OCI-LY3 (cell line): ENCODE results near the gene KRTAP9-6.
"Not testable (repeated sequence)": the region's sequence is repeated elsewhere in the genome, so short reads cannot be mapped to it uniquely, and the experiment has no call there.

Experiments used
- H2AFZ ChIP-seq: fragments of 200-600, 300-600 bp; shearing (Covaris generic); 2 replicates; pipeline ENCODE4 v1.6.0; 2014; ENCODE audit warnings: antibody characterized with exemption, low read depth, low read length
- H3K27ac ChIP-seq: fragments of 200-600, 300-600 bp; sonication (generic); 2 replicates; pipeline ENCODE4 v1.5.1; 2014; ENCODE audit warnings: mild to moderate bottlenecking, low read length, moderate library complexity, mixed read lengths
- H3K27me3 ChIP-seq: fragments of 200-600, 300-600 bp; sonication (generic); 2 replicates; pipeline ENCODE4 v1.6.1; 2014; ENCODE audit warnings: low read depth, low read length, mixed read lengths
- H3K36me3 ChIP-seq: fragments of 200-600, 300-600 bp; sonication (generic); replicated peaks from 2 replicates; pipeline ENCODE3; 2014; ENCODE audit warnings: low read depth, low read length, mixed read lengths
- H3K4me1 ChIP-seq: fragments of 300-600, 200-600 bp; sonication (generic); 2 replicates; pipeline ENCODE4 v1.6.1; 2014; ENCODE audit warnings: low read length, mixed read lengths
- H3K4me2 ChIP-seq: fragments of 200-600, 300-600 bp; sonication (generic); 2 replicates; pipeline ENCODE4 v1.6.1; 2014; ENCODE audit warnings: low read length, mixed read lengths
- H3K4me3 ChIP-seq: fragments of 300-600, 200-600 bp; sonication (generic); 2 replicates; pipeline ENCODE4 v1.5.1; 2014; ENCODE audit warnings: antibody characterized with exemption, mild to moderate bottlenecking, low read length, moderate library complexity
- H3K79me2 ChIP-seq: fragments of 300-600, 200-600 bp; shearing (Covaris generic); 2 replicates; pipeline ENCODE4 v1.6.1; 2014; ENCODE audit warnings: mild to moderate bottlenecking, low read length, mixed read lengths
- H3K9ac ChIP-seq: fragments of 300-600, 200-600 bp; shearing (Covaris generic); 2 replicates; pipeline ENCODE4 v1.6.0; 2014; ENCODE audit warnings: mild to moderate bottlenecking, low read length, moderate library complexity
- H3K9me3 ChIP-seq: fragments of 200-600, 300-600 bp; shearing (Covaris generic); 2 replicates; pipeline ENCODE4 v1.6.1; 2014; ENCODE audit warnings: low read length, mixed read lengths; ENCODE audit not compliant: insufficient read depth
- H4K20me1 ChIP-seq: fragments of 200-600, 300-600 bp; sonication (generic); 2 replicates; pipeline ENCODE4 v1.6.1; 2016; ENCODE audit warnings: low read length, mixed read lengths; ENCODE audit not compliant: insufficient read depth
- CTCF ChIP-seq: fragments of 200-600, 300-600 bp; sonication (generic); IDR thresholded peaks from 2 replicates; pipeline ENCODE4 v1.5.1; 2014; ENCODE audit warnings: antibody characterized with exemption, low read length, low read depth
- EZH2phosphoT487 ChIP-seq: fragments of 200-600 bp; shearing (Covaris generic); IDR thresholded peaks from 2 replicates; pipeline ENCODE4 v1.6.1; 2018; ENCODE audit warnings: antibody characterized with exemption, mixed run types, low read depth

The KRTAP9-6 gene

GRCh38 chr17:41265078-41265477, at the start of gene KRTAP9-6:
KRTAP9-6 (plus strand) TSS chr17:41265378; CDS start chr17:41265378, 0 bp downstream.
- no peaks in the 10 kb centered on the region for H3K36me3 ChIP-seq
- no peak within 1 kb of the TSS for H2AFZ ChIP-seq
- TF ChIP-seq EZH2phosphoT487, result no peak
- TF ChIP-seq CTCF, result no peak
- H3K4me2 ChIP-seq, result no peak within 1 kb of the TSS
- no peaks in the 10 kb centered on the region for H3K9me3 ChIP-seq
- H4K20me1 ChIP-seq, result no peaks in the 10 kb centered on the region
- H3K4me3 ChIP-seq, result no peak within 1 kb of the TSS
- H3K4me1 ChIP-seq, result no peaks in the 10 kb centered on the region
- H3K79me2 ChIP-seq, result no peaks in the 10 kb centered on the region
- H3K27ac ChIP-seq, result no peak within 1 kb of the TSS
- peaks cover 14% of the 10 kb centered on the region for H3K27me3 ChIP-seq
- no peak within 1 kb of the TSS for H3K9ac ChIP-seq

GRCh38 chr17:41215681-41216080, 49.5 kb upstream of the KRTAP9-6 start:
- H3K36me3 ChIP-seq, result no peaks in the 10 kb centered on the region
- H3K9ac ChIP-seq, result no peak overlapping the region
- no peak overlapping the region for H2AFZ ChIP-seq
- H4K20me1 ChIP-seq, result no peaks in the 10 kb centered on the region
- TF ChIP-seq EZH2phosphoT487 (no peak), CTCF (no peak)
- H3K27me3 ChIP-seq, result peaks cover 16% of the 10 kb centered on the region
- no peaks in the 10 kb centered on the region for H3K4me1 ChIP-seq
- H3K79me2 ChIP-seq, result no peaks in the 10 kb centered on the region
- H3K9me3 ChIP-seq, result no peaks in the 10 kb centered on the region
- no peak overlapping the region for H3K4me2 ChIP-seq
- no peak overlapping the region for H3K4me3 ChIP-seq
- H3K27ac ChIP-seq, result no peak overlapping the region

GRCh38 chr17:41223821-41224220, 41.4 kb upstream of the KRTAP9-6 start:
- Histone ChIP-seq H3K27ac (no peak overlapping the region), H2AFZ (no peak overlapping the region), H3K79me2 (no peaks in the 10 kb centered on the region), H3K4me3 (no peak overlapping the region), H3K36me3 (no peaks in the 10 kb centered on the region), H3K4me2 (no peak overlapping the region), H3K9me3 (no peaks in the 10 kb centered on the region), H3K4me1 (no peaks in the 10 kb centered on the region), H3K9ac (no peak overlapping the region), H4K20me1 (no peaks in the 10 kb centered on the region), H3K27me3 (peaks cover 22% of the 10 kb centered on the region)
- no peak for TF ChIP-seq CTCF
- TF ChIP-seq EZH2phosphoT487, result no peak

- Histone ChIP-seq H3K79me2 (no peaks in the 10 kb centered on the region), H3K9me3 (no peaks in the 10 kb centered on the region), H3K9ac (no peak overlapping the region), H3K27ac (no peak overlapping the region), H3K4me1 (no peaks in the 10 kb centered on the region), H2AFZ (no peak overlapping the region), H3K36me3 (no peaks in the 10 kb centered on the region), H3K27me3 (peaks cover 26% of the 10 kb centered on the region), H3K4me3 (no peak overlapping the region), H4K20me1 (no peaks in the 10 kb centered on the region), H3K4me2 (no peak overlapping the region)
- TF ChIP-seq CTCF (no peak), EZH2phosphoT487 (no peak)
Observed at GRCh38 chr17:41226051-41226450, 39.1 kb upstream of the KRTAP9-6 start.

GRCh38 chr17:41226598-41227095, 38.5 kb upstream of the KRTAP9-6 start, which contains the start of gene KRTAP9-2:
KRTAP9-2 (plus strand) TSS chr17:41226648; CDS start chr17:41226655, 7 bp downstream.
- H3K4me2 ChIP-seq, H3K4me3 ChIP-seq, H3K9ac ChIP-seq, H4K20me1 ChIP-seq, H3K4me1 ChIP-seq, H3K27ac ChIP-seq, H3K36me3 ChIP-seq, H3K79me2 ChIP-seq, H2AFZ ChIP-seq, H3K9me3 ChIP-seq: not testable (repeated sequence)
- H3K27me3 ChIP-seq, result peaks cover 26% of the 10 kb centered on the region
